Measurements from ENCODE around the gene TPSG1. TPM values are rescaled to one million over a fixed set of nuclear protein-coding genes. Genes with fewer than 3 reads are reported as not detected.

Gene TPSG1
- total RNA-seq, 1 donor from 2014 or later, result not detected

DNA sequence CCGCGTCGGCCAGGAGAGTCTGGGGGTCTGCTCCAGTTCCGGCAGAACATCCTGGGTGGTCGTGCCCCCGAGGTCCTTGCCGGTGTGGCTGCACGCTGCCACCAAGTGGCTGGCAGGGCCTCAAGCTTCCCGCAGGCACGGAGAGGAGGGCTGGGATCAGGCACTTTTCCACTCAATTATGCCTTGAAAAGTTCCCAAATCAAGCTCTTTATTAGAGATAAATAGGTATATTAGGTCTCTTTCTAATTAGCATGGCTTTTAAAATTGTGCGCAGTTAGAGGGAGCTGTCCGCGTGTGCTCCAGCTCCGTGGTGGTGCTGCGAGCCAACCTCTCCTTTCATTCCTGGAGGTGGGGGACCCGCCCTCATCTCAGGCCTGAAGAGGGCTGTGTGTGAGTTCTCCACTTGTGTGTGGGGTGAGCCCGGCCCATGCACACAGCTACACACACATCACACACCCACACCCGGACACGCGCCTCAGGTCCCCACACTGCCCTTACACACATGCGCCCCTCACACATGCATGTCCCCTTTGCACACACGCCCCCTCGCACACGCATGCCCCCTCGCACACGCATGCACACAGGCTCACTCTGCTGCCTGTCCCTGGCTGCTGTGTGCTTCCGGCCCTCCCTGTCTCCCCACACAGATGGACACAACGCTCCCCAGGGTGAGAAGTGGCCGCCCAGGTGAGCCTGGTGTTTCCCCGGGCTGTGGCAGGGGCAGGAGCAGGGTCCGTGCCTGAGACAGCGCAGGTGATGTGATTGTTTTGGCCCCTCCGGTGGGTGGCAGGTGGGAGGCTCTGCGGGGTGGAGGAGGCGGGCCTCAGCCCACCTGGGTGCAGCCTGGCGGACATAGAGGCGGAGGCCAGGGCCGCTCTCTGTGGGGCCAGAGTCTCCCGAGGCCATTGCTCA, 43.4 kb downstream of the TPSG1 start:
- no peaks in the 10 kb centered on the region for H3K27me3 Mint-ChIP-seq

DNA sequence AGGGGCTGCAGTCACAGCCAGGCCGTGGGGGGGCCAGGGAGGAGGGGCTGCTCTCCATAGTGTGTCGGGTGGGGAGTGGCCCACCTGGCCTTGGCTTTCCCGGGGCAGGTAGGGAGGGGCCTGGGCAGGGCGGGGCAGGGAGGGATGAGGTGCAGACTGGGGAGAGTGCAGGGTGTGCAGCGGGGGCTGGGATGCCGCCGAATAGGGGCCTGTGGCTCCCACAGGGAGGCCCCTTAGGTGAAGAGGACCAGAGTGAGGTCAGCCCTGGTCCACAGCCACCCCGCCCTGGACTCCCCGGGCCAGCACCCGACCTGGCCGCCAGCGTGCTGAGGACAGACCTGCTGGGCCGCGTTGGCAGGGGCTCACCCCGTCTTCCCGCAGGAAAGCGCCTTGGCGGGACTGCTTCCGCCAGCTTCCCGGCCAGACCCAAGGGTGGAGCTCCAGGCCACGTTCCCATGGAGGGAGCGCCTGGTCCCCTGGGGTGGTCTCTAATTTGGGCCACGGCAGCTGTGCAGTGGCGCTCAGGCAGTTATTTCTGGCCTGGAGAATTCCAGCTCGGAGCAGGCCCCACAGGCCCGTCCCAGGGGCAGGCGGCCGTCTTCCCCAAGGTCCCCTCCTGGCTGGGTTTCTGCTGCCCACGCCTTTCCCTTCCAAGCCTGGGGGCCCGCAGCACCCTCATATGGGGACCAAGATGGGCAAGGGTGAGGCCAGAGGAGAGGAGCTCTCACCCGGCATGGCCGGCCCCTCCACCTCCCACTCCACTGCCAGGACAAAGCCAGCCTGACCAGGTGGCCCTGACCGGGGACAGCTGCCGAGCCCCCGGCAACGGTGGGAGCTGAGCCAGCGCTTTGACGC, 44.3 kb downstream of the TPSG1 start:
- intact Hi-C loops (cut with micrococcal nuclease), result no loop called here
- Mint-ChIP-seq H3K27ac (no peak overlapping the region), H3K9me3 (no peaks in the 10 kb centered on the region), H3K4me1 (no peaks in the 10 kb centered on the region), H3K36me3 (ENCODE audit: low read depth) (no peaks in the 10 kb centered on the region), H3K4me3 (no peak overlapping the region), H3K27me3 (no peaks in the 10 kb centered on the region)
- no peak for DNase-seq

More for the DNA sequence above, 43.4 kb downstream of the TPSG1 start:
- intact Hi-C loops (cut with micrococcal nuclease), result no loop called here
- Mint-ChIP-seq H3K36me3 (ENCODE audit: low read depth) (no peaks in the 10 kb centered on the region), H3K4me1 (no peaks in the 10 kb centered on the region), H3K27ac (no peak overlapping the region), H3K4me3 (no peak overlapping the region), H3K9me3 (no peaks in the 10 kb centered on the region)
- DNase-seq, result no peak

DNA sequence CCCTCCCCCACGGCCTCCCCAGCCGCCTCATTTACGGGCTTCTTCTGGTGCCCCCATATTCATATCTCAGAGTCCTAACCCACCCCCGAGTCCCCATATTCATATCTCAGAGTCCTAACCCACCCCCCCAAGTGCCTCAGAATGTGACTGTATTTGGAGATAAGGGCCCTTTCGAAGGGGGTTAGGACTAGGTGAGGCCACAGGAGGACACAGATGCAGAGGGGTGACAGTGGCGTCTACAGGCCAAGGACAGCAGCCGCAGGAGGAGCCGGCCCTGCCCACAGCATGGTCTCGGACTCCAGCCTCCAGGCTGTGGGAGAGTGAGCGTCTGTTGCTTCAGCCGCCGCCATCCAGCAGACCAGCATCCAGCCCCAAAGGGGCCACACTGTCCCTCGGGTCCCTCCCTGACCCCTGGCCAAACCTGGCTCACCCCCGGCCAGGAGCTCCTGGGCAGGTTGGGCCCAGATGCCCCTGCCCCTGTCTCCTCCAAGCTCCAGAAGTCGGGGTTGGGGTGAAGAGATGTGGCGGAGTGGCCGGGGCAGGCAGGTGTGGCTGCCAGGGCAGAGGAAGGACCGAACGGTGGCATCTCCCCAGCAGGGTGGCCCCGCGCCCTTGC, 46.7 kb downstream of the TPSG1 start:
- no peaks in the 10 kb centered on the region for H3K9me3 Mint-ChIP-seq
- no peak for DNase-seq

DNA sequence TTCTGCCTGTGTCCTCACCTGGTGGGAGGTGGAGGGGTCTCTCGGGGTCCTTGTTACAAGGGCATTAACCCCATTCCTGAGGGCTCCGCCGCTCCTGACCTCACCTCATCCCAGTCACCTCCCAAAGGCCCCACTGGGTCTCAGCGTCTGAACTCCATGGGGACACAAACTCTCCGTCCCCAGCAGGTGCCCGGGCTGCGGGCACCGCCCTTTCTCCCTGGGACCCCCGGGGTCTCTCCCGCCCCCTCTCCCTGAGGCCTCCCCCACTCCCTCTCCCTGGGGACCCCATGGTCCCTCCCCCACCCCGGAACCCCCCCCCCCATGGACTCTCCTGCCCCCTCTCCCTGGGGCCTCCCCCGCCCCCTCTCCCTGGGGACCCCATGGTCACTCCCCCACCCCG, 47.3 kb downstream of the TPSG1 start:
- DNase-seq, result no peak
- Mint-ChIP-seq H3K4me1 (no peaks in the 10 kb centered on the region), H3K36me3 (ENCODE audit: low read depth) (no peaks in the 10 kb centered on the region), H3K27ac (no peak overlapping the region), H3K9me3 (no peaks in the 10 kb centered on the region), H3K27me3 (no peaks in the 10 kb centered on the region), H3K4me3 (no peak overlapping the region)
- intact Hi-C loops (cut with micrococcal nuclease), result no loop called here

More for the DNA sequence above, 46.7 kb downstream of the TPSG1 start:
- Mint-ChIP-seq H3K4me3 (no peak overlapping the region), H3K27me3 (no peaks in the 10 kb centered on the region), H3K4me1 (no peaks in the 10 kb centered on the region), H3K36me3 (ENCODE audit: low read depth) (no peaks in the 10 kb centered on the region), H3K27ac (no peak overlapping the region)
- intact Hi-C loops (cut with micrococcal nuclease), result no loop called here

DNA sequence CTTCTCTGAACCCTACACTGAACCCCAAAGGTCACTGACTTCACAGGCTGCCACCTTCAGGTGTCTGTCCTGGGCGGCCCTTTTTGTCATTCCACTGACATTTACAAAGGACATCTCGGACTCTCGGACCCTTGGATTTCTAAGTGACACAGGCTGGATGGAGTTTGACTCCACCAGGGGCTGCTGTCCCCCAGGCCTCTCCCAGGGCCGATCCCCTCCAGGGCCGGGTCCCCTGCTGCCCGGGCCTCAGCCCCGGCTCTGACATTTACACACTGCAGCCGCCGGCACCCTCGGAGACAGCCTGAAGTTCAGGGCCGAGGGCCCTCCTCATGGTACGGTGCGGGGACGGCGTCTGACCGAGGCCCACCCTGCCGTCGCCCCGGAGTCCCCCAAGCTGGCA, 48.0 kb downstream of the TPSG1 start:
- DNase-seq, result no peak
- Mint-ChIP-seq H3K36me3 (ENCODE audit: low read depth) (no peaks in the 10 kb centered on the region), H3K4me3 (no peak overlapping the region), H3K27me3 (no peaks in the 10 kb centered on the region), H3K4me1 (no peaks in the 10 kb centered on the region), H3K27ac (no peak overlapping the region), H3K9me3 (no peaks in the 10 kb centered on the region)
- intact Hi-C loops (cut with micrococcal nuclease), result no loop called here

DNA sequence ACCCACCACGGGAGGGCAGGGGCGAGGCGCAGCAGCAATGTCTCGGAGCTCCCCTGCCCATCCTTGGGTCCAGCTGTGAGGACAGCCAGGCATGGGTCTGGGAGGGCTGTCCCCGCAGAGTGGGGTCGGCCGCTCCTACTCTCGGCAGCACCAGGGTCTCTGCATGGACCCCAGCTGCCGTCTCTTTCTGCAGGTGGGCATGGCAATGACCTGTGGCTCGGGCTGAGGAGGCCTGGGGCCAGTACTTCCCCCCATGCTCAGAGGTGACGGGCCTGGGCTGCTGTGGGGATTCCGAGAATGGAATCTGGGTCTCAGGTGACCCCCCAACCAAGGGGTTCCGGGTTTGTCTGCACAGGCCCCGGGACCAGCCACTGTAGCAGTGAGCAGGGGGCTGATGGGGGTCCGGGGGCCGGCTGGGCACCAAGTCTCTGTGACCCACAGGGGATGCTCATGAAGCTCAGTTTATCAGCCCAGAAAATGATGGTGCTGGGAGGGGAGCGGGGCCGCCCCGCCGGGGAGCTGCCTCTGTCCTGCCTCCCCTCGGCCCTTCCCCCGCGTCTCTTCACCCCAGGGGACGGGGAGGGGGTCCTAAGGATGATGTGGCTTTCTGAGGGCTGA, 48.7 kb downstream of the TPSG1 start:
- H3K9me3 Mint-ChIP-seq, result no peaks in the 10 kb centered on the region
- H3K36me3 Mint-ChIP-seq (ENCODE audit: low read depth), result no peaks in the 10 kb centered on the region
- no peaks in the 10 kb centered on the region for H3K4me1 Mint-ChIP-seq
- no peak overlapping the region for H3K4me3 Mint-ChIP-seq
- H3K27me3 Mint-ChIP-seq, result no peaks in the 10 kb centered on the region
- no peak for DNase-seq
- H3K27ac Mint-ChIP-seq, result no peak overlapping the region
- intact Hi-C loops (cut with micrococcal nuclease), result no loop called here

DNA sequence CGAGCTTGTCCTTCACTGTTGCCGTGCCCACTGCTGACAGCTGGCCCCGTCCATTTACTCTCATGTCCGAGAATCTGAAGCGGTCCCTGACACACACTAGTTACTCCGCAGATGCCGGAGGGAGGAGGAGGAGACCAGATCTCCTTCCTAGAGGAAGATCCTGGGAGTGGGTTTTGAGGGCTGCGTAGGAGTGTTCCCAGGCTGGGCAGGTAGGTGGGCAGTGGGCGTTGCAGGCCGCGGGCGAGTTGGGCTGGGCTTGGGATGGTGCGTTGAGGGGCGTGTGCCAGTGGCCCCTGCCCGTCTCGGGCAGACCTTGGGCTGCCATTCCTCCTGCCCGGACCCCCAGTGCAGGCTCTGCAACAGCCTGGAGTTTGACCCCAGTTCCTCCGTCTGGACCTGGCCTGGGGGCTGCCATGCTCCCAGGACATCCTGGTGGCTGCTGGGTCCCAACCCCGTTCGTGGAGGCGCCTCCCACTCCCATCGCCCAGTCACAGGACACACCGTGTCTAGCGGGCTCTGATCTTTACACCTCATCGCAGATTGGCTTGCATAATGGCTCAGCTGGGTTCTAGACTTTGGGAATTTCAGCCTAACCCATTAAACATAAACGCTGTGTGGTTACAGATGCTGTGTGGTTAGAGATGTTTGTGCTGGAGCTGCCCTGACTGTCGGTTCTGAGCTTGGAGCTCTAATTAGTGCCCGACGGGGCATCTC, 49.3 kb downstream of the TPSG1 start:
- no peaks in the 10 kb centered on the region for H3K36me3 Mint-ChIP-seq (ENCODE audit: low read depth)
- DNase-seq, result no peak
- no peak overlapping the region for H3K27ac Mint-ChIP-seq
- no peaks in the 10 kb centered on the region for H3K27me3 Mint-ChIP-seq
- H3K4me1 Mint-ChIP-seq, result no peaks in the 10 kb centered on the region
- H3K9me3 Mint-ChIP-seq, result no peaks in the 10 kb centered on the region
- no peak overlapping the region for H3K4me3 Mint-ChIP-seq
- intact Hi-C loops (cut with micrococcal nuclease), result no loop called here

DNA sequence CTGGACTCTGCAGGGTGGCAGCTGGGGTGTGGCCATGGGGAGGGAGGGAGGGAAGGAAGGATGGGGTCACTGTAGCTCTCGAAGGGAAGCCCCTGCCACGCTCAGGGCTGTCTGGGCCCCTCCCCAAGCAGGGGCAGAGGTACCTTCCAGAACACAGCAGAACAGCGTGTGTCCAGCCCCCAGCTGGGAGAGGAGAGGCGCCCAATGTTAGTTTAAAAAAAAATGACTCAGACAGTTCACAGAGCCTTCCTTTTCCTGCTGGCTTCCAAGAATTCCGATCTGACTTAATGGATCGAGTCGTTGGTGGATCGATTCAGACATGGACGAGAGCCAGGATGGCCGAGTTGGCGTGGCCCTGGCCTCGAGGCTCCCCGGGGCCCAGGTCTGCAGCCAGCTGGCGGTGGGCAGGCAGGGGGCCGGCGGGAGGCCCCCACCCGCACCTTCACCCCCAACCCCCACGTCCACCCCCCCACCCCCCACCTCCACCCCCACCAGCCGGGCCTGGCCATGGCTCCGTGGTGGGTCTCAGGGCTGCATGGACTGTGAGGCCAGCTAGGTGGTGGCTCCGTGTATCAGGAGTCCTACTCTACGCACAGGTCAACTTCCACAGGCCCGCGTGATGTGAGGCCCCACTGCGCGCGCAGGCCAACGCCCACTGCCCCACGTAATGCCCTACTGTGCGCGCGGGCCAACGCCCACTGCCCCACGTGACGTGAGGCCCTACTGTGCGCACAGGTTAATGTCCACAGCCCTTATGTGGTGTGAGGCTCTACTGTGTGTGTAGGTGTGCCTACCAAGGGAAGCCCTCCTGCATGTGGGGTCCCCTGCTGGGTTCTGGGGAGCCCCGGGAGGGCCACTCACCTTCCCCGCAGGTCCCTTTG, 50.4 kb downstream of the TPSG1 start:
- H3K4me3 Mint-ChIP-seq, result no peak overlapping the region
- H3K9me3 Mint-ChIP-seq, result no peaks in the 10 kb centered on the region
- H3K4me1 Mint-ChIP-seq, result no peaks in the 10 kb centered on the region
- H3K36me3 Mint-ChIP-seq (ENCODE audit: low read depth), result no peaks in the 10 kb centered on the region
- no peaks in the 10 kb centered on the region for H3K27me3 Mint-ChIP-seq
- no peak for DNase-seq
- intact Hi-C loops (cut with micrococcal nuclease), result no loop called here
- no peak overlapping the region for H3K27ac Mint-ChIP-seq

DNA sequence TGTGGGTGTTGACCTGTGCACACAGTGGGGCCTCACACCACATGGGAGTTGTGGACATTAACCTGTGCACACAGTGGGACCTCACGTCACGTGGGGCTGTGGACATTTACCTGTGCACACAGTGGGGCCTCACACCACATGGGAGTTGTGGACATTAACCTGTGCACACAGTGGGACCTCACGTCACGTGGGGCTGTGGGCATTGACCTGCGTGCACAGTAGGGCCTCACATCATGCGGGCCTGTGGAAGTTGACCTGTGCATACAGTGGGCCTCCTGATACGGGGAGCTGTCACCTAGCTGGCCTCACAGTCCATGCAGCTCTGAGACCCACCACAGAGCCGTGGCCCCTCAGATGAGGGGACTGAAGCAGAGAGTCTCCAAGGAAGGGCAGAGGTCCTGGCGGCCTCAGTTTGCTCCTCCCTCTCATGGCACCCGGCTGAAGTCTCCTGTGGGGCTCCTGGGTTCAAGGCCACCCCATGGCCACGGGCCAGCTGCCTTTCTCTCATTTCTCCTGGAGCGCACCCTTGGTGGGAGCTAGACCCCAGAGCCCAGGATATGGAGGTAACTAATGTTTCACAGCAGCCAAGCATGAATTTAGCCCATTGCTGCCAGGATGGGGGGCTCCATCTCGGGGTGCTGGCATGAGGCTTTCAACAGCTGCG, 51.1 kb downstream of the TPSG1 start:
- Mint-ChIP-seq H3K4me1 (no peaks in the 10 kb centered on the region), H3K9me3 (no peaks in the 10 kb centered on the region), H3K27ac (no peak overlapping the region), H3K4me3 (no peak overlapping the region), H3K27me3 (no peaks in the 10 kb centered on the region), H3K36me3 (ENCODE audit: low read depth) (no peaks in the 10 kb centered on the region)
- DNase-seq, result no peak
- intact Hi-C loops (cut with micrococcal nuclease), result no loop called here

DNA sequence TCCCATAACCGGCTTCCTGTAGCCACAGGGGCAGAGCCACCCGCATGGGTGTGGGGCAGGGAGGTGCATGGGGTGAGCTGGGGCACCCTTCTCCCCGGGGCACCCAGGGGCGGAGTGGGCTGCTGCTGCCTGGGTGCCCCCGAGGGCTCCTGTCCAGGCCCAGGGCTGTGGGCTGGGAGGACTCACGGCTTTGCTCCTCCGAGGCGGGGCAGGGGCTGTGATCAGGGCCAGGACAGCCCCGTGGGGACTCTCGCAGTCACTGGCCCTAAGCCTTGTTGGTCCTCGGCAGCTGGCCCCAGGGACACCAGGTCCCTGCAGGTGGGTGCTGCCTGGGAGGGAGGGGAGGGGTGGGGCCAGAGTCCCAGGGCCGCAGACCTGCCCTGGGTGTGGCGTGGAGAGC, 52.4 kb downstream of the TPSG1 start:
- Mint-ChIP-seq H3K36me3 (ENCODE audit: low read depth) (no peaks in the 10 kb centered on the region), H3K27me3 (no peaks in the 10 kb centered on the region), H3K4me1 (no peaks in the 10 kb centered on the region), H3K9me3 (no peaks in the 10 kb centered on the region), H3K4me3 (no peak overlapping the region), H3K27ac (no peak overlapping the region)
- DNase-seq, result no peak
- intact Hi-C loops (cut with micrococcal nuclease), result no loop called here

DNA sequence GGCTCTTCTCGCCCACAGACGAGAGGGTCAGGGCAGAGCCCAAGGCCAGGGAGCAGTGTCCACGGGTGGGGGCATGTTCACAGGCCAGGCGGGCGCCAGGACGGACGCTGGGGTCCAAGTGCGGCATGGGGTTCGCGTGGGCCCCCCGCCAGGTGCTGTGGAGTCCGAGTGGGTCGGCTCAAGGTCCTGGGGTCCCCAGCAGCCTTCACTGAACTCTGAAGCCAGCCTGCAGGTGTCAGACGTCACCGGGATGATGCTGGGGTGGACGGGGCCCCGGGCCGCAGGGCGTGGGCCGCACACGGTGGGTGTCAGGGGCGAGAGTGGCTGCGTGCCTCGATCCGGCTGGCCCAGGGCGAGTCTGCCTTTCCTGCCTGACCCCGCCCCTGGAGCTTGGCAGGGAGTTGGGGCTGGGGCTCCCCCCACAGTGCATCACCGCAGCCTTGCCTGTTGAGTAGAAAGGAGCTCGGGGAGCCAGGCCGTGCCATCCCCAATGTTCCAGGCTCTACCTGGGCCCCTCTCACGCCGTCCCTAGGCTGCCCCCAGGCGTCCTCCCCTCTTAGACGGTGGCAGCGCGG, 53.1 kb downstream of the TPSG1 start:
- Mint-ChIP-seq H3K4me1 (no peaks in the 10 kb centered on the region), H3K27me3 (no peaks in the 10 kb centered on the region), H3K4me3 (no peak overlapping the region), H3K27ac (no peak overlapping the region), H3K9me3 (no peaks in the 10 kb centered on the region), H3K36me3 (ENCODE audit: low read depth) (no peaks in the 10 kb centered on the region)
- intact Hi-C loops (cut with micrococcal nuclease), result no loop called here
- DNase-seq, result no peak

Data from activated CD4-positive, alpha-beta T cell treated with anti-CD3 and anti-CD28 coated beads, Interleukin-2, amount 10 ng/mL, durations not matched to agents 24 days and 14 days (primary cell).